Activated T-helper 1 cell treated with anti-CD3 and anti-CD28 coated beads, Interleukin-2, amount 50 U/mL, for 16 hours (primary cell): ENCODE measurements around the gene ZBTB16.

Experiments
- DNase-seq, 2 donors: peaks; one replicate each; pipeline ENCODE4 v3.0.0-alpha.2; 2020; ENCODE audit warnings: low read depth in 1 of 2, low spot score in 1 of 2

Gene ZBTB16

DNA sequence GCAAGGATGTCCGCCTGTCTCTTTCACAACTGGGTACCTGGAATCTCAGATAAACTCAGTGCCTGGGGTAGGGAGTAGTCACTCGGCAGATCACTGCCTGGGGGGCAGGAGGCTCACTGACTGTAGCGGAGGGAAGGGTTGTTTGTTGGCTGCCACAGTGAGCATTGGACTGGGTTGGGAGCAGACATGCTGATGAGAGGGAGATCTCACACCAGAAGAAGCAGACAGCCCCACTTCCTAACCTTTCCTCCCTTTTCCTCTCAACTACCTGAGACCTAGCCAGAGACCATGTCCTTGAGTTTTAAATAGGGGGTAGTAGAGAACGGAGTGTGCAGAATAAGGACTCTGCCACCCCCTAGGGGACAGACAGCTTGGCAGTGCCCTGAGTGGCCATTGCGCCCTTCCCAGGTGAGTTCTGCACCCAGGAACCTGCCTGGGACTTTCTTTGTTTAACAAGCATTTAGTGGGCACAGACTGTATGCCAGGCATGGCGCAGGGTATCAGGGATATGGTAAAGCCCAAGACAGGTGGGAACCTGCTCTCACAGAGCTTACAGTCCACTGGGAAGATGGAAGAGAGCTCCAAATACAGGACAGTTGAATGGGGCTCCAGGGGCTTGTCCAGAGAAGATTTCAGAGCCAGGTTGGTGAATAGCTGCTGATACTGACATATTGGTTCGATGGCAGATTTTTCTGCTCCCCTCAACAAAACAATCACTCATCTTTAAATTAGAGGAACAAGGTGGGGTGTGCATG, 121.0 kb downstream of the ZBTB16 start:
- DNase-seq, result no peak

DNA sequence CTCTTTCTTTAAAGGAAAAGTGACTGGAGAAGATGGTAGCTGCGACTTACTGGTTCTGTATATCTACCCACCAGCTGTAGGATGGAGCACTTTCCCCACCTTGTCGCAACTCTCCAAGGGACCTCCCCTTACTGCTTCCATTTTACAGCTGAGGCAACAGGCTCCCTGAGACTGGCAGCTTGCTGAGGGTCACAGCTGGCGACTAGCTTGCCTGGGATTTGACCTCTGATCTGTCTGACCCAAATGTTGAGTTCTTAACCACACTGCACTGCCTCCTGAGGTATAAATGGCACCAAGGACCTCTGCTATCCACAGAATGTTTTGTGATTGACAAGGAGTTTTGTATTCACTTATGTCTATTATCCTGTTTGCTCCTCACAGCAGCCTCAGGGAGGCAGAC, 121.7 kb downstream of the ZBTB16 start:
- DNase-seq, result no peak

DNA sequence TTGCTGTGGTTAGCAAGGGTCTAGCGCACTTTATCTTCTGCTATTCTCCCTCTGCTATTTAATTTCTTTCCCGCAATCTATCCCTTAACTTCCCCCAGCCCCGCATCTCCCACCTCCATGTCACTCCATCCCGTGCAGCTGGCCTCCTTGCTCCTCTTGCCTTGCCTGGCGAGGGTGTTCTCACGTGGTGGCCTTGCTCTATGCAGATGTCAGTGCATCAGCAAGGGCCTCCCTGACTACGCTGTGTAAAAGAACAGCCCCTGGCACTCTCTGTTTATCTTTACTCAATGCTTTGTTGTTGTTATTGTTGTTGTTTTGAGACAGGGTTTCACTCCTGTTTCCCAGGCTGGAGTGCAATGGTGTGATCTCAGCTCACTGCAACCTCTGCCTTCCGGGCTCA, 122.2 kb downstream of the ZBTB16 start:
- DNase-seq, result no peak

DNA sequence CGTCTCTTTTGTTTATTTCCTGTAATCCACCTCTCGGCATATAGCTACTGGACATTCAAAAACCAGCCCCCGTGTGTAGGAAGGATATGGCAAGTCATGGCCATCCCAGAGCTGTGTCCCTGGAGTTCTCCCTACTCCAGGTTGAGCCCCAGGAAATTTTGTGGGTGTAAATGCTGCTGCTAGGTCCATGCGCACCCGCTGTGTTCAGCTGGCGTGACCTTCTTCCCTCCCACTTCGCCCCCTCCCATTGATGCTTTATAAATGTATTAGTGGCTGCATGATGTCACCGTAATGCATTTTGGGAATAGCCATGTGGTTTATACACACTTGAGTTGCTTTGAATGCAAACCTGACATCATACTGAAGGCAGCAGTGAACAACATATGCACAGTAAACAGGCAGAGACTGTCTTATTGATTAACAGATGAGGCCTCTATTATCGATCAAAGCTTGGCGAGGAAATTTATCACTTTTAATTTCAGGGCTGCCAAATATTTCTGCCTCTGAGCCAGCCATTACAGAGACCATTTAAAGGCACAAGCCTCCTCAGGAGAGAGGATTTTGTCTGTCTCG, 123.0 kb downstream of the ZBTB16 start:
- DNase-seq, result no peak

DNA sequence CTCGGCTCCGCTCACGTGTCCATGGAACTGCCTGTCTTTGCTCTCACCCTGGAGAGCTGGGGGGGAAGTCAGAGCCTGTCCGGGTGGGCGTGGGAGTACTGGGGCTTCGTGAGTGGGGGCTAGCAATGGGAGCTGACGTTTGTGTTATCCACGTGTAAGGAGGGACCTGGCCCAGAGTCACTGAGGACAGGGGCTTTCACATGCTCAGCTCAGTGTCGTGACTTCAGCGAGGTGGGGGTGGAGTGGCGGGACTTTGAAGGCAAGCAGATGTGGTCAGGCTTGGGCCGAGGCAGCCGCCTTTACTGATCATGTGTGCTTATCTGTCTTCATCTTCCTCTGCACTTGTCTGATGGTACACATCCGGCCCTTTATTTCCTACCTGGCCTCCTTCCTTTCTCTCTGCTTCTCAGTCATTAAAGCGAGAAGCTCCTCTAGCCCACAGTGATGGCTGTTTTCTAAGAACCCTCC, 123.6 kb downstream of the ZBTB16 start:
- peak; percentile 22 to 35 for DNase-seq

DNA sequence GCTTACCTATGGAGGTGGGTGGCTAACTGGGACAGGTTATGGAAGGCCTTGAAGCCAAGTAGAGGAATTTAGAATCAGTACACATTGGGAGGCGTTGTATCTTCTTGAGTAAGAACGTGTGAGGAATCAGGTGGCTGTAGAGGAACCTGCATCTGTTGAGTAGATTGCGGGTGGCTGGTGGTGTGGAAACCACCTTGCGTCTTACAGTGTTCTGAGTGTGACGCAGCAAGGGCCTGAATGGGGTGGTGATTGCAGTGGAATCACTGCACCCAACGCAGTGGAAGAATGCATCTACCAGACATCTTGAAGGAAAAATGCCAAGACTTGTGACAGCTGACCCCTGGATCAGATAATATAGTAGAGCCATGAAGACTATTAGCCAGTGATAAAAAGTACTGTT, 125.9 kb downstream of the ZBTB16 start:
- DNase-seq, result no peak

DNA sequence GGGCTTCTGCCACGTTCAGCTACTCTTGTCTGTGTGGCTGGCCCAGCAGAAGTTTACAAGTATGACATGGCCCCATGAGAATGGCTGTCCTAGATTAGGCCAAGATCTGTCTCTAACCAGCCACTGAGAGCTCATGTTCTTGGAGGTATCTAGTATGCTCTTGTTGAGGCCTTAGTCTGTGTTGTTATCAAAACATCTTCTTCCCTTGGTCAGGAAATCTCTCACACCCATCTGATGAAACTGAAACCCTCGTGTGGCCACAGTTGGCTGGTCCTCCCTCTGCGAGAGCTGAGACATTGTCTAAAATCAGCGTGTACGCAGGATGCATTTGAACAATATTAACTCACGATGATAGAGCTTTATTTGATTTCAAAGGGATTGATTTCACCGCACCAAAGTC, 127.7 kb downstream of the ZBTB16 start:
- DNase-seq, result no peak

DNA sequence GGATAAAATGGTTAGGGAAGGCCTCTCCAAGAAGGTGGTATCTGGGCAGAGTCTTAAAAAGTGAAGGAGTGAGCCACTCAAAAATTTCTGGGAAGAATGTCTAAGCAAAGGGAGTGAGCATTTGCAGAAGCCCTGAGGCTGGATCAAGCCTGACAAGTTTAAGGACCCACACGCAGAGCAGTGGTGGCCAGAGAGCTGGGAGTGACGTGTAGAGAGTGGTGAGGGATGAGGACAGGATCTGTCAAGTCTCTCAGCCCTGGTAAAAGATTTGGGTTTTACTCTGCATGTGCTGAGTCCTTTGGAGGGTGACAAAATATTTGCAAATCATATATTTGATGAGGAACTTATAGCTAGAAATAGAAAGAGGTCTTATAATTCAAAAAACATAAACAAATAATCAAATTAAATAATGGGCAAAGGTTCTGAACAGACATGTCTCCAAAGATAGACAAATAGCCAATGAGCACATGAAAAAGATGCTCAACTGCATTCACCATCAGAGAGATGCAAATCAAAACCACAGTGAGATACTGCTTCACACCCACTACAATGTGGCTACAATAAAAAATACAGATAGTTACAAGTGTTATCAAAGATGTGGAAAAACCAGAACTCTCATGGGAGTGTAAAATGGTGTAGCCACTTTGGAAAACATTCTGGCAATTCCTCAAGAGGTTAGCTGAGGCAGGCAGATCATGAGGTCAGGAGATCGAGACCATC, 129.5 kb downstream of the ZBTB16 start:
- no peak for DNase-seq

DNA sequence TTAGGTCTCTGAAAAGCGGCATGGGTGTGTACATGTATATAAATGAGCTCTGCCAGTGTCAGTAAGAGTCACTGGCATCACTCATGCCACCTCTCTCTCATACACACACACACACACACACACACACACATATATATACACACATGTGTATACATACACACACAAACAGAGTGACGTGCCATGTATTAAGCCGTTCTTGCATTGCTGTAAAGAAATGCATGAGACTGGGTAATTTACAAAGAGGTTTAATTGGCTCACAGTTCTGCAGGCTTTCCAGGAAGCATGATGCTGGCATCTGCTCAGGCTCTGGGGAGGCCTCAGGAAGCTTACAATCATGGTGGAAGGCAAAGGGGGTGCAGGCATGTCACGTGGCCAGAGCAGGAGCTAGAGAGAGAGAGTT, 131.1 kb downstream of the ZBTB16 start:
- DNase-seq, result no peak

DNA sequence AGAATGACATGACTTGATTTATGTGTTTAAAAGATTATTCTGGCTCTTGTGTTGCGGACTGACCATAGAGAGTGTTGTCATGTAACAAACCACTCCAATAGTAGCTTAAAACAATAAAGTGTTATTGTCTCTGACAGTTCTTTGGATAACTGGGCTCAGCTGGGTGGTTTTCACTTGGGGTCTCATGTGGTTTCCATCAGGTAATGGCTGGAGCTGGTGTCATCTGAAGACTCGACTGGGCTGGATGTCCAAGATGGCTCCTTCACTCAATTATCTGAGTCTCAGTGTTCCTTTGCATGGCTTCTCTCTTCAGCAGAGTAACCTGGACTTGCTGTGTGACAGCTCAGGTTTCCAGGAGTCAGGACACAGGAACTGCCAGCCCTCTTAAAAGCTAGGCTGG, 132.4 kb downstream of the ZBTB16 start:
- no peak for DNase-seq

DNA sequence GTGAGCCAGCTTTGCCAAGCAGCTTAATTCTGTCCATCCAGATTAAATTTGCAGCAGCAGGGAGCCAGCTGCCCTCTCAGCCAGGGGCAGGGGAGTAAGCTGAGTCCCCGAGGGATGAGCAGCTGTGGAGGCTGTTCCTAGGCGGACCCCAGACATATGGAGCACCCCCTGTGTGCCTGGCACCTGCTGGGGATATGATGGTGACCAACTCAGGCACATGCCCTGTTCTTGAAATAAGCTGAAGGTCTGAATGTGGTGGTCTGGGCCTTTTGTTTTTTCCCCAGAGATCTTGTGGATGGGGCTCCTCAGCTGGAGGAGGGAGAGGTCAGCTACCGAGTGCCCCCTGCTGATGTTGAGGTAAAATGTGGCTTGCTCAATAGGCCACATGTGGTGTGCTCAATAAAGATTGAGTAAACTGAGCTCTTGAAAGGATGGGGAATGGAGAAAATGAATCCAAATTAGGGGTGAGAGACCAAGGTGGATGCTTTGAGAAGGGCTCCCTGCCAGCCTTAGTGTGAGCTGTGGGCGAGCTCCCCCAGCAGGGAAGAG, 133.4 kb downstream of the ZBTB16 start:
- DNase-seq, result no peak

DNA sequence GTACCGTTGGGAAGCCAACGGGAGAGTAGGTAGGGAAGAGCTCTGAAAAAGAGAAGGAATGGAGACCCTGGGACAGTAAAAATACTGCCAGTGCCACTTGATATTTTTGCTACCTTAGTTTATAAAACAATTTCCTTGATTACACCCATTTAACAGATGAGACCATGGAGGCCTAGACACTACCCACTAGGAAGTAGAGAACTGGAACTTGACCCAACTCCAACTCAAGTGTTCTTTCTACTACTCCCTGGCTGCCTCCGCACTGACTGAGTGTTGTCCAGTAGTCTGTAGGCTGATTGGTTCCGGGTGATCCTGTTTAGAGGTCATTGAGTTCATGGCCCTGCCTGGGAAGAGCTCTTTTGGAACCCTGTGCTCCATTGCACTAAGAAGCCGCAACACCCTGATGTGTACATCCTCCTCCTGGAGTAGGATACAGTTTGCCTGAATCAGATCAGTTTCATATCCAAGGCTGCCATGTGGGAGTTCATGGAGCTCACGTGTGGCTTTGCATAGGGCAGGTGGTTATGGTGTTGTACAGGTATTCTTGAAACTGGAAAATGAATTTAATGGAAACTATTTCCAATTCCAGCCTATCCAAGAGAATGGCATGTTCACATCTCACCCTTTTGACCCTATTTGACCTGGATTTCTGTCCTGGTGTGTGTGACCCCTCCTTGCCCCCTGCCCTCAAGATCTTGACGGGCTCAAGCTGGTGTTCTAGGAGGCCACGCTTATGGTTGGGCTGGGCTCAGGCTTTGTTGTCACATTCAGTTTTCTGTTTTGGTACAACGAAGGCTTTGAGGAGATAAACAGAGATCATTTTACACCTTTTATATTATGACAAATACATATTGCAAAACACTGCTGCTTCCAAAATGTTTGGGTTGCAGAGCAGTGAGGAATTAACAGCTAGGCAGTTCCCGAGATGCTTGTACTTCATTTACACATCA, 134.5 kb downstream of the ZBTB16 start:
- no peak for DNase-seq

DNA sequence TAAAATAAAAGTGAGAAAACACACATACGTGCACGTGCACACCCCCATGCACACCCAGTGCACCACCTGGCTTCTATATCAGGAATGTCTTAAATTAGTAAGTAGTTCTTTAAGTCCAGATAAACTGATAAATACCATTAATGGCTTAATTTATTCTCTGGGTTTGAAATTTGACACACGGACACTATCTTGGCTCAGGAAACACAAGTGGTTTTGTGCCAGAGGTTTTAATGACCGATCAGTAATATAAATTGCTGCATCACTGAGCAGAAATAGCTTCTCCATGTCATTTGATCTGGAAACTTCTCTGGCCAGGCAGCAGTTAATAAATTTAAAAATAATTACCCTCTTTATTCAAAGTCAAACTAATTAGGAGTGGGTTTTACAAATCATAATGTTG, 135.2 kb downstream of the ZBTB16 start:
- DNase-seq, result no peak

DNA sequence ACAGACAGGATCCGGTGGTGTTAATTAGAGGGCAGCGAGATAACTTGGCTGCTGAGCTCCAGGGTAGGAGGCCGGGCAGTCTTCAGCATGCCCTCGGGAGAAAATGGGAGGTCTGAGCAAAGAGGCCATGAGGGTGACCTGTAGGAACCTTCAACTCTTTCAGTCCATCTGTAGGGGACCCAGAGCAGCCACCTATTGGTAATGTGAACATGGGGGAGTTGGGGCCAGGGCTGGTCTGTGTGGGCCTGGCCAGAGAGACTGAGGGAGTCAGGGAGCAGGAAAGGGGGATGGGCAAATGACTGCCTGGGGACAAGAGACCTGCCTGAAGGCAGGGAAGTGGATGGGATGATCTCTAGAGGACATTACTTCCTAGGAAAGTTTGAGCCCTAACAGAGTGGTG, 135.6 kb downstream of the ZBTB16 start:
- DNase-seq, result no peak

DNA sequence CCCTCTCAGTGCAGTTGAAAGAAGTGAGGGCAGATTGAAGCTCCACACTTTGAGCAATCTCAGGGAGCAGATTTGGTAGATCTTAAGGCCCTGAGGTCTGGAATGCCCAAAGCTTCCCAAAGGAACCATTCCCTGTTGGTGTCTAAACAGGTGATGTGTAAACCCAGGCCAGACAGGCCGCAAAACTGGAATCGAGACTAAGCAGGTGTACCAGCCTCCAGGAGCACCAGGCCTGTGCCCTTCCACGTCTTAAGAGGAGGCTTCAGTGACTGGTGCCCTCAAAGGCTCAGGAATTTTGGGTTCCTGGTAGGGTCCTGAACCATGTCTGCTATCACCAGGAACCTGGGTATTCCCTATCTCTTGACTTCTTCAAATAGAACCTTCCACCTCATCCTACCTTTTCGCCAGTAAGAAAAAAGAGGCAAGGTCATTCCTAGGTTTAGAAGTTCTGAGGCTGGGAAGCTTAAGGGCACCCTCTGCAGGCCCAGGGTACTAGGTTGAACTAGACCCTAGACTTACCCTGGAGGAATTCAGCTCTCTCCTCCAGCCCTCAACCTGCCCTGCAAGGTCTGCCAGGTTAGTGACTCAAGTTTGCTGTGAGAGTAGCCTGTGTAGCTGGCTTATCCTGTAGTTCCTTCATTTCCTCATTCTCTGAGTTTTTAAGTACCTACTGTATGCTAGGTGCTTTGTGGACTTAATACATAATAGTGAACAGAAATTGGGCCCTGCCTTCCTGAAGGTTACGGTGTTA, 136.6 kb downstream of the ZBTB16 start:
- DNase-seq, result no peak

DNA sequence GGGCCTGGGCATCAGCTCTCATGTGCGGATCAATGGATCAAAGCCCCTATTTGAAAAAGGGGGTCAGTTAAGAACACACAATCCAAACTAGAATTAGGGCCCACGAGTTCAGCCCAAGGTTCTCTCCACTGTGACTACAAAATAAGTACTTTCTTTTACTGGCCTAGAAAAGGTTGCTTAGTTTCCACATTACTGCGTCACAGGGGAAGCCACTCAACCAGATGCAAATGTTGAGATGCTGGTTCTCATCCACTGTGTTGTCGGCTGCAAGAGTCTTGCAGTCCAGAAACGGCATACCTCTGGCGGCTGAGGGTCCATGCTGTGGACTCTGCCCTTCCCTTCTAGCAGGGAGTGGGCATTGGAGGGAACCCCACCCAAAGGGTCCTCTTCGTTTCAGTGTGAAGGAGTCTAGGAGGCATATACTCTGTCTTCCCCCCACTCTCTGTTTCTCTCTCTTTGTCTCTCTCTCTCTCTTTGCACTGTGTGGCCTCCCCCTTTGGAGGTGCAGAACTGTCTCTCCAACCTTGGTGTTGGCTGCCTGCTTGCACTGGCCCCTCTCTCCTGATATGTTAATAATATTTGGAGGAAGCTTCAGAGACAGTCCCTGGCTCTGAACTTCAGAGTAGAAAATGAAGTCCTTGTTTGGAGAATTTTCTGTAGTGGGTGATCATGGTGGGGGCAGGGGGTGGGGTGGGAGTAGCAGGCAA, 137.6 kb downstream of the ZBTB16 start:
- no peak for DNase-seq

DNA sequence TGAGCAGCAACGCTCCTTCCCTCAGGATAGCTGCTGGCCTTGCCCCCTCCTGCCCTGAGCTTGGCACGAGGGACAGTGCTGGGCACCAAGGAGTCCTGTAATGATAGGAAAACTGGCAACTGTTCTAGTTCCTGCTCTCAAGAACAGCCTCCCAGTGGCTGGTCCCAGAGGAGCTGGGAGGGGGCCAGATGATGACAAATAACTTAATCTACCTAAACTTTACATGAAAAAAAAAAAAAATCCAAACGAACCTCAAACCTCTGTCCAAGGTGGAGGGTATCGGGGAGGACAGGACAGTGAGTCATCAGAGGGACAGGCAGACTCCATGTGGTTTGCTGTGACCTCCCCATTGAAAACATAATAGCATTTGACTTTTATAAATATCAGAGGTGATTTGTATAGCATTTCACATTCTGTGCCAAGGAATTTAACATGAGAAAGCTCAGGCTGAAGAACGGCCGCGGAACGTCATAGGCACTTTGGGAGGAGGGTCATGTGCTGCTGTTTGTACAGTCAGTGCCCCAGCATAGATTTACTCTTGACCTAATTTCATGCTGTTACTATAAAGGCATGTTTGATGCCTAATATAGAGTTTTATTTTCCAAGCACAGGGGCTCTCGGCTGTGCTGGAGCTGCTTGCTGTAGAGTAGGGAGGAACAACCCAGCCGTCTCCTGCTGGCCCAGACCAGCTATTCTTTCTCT, 138.4 kb downstream of the ZBTB16 start:
- no peak for DNase-seq

DNA sequence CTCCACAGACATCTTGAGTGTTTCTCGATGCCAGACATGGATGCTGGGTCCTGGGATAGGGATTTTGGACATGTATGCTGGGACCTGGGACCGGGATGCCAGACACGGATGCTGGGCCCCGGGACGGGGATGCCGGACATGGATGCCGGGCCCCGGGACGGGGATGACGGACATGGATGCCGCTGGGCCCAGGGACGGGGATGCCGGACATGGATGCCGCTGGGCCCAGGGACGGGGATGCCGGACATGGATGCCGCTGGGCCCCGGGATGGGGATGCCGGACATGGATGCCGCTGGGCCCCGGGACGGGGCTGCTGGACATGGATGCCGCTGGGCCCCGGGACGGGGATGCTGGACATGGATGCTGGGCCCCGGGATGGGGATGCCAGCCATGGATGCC, 139.5 kb downstream of the ZBTB16 start:
- DNase-seq, result no peak
